HepG2 (cell line): ENCODE measurements around the gene TTLL13. TPM values are rescaled to one million over a fixed set of nuclear protein-coding genes. Genes with fewer than 3 reads are reported as not detected.

ENCODE experiments used
- ATAC-seq: fragments of 200-7000 bp; cut with Tn5 transposase; 3 replicates; pipeline ENCODE4 v1.9.1; 2020; ENCODE audit warnings: mild to moderate bottlenecking, moderate library complexity
- BruUV-seq: library from RNA; stranded (reverse); fragments of 400-500 nt; replicated peaks from 2 replicates; lab custom pipeline; 2021; lab: Mats Ljungman, UMichigan
- CTCF ChIA-PET: fragments of 300-600 bp; formaldehyde crosslinking; extraction: SDS; loops from one replicate; lab custom pipeline; 2021; ENCODE audit warnings: low total read pairs, inconsistent platforms, low intra/inter-chr PET ratio; lab: Yijun Ruan, JAX
- POLR2A ChIA-PET: fragments of 350-600 bp; sonication (Branson Sonifier 250); formaldehyde crosslinking; loops from one replicate; lab custom pipeline; 2020; ENCODE audit warnings: antibody characterized with exemption, inconsistent platforms; lab: Yijun Ruan, JAX
- DNase-seq: peaks from one replicate; pipeline ENCODE4 v3.0.0-alpha.2; 2015; ENCODE audit warnings: low spot score
- FAIRE-seq: peaks from 3 replicates; lab custom pipeline; 2011; peaks lifted over from hg19 to GRCh38; lab: Jason Lieb, UNC
- H2AFZ ChIP-seq: one replicate; pipeline ENCODE4 v1.6.1; 2011; ENCODE audit warnings: low read length, inconsistent platforms
- H3K27ac ChIP-seq: fragments of 300-600 bp; 3 replicates; pipeline ENCODE4 v1.8.0; 2011; ENCODE audit warnings: mixed run types, mild to moderate bottlenecking, mixed read lengths, low read length, inconsistent platforms; ENCODE audit not compliant: insufficient read depth; ENCODE audit errors: extremely low read length
- H3K27me3 ChIP-seq, 2 experiments: fragments of 200-600 bp in 1 of 2; 2 replicates in 1 of 2; 3 replicates in 1 of 2; pipeline versions ENCODE4 v1.6.0 to v1.8.0; 2011; ENCODE audit warnings: low read length in 2 of 2, mild to moderate bottlenecking in 2 of 2, moderate library complexity in 2 of 2, inconsistent platforms in 1 of 2; ENCODE audit not compliant: insufficient read depth in 2 of 2, control insufficient read depth in 1 of 2
- H3K36me3 ChIP-seq, 2 experiments: fragments of 200-600 bp in 1 of 2; replicated peaks in 1 of 2; 2 replicates in 1 of 2; 3 replicates in 1 of 2; pipeline versions ENCODE4 v1.5.1 to v1.8.0; 2011; ENCODE audit warnings: low read length in 2 of 2, inconsistent platforms in 1 of 2; ENCODE audit not compliant: insufficient read depth in 2 of 2, control insufficient read depth in 1 of 2
- H3K4me1 ChIP-seq: 2 replicates; pipeline ENCODE4 v1.5.1; 2012; ENCODE audit warnings: low read length, inconsistent platforms; ENCODE audit not compliant: insufficient read depth
- H3K4me2 ChIP-seq: 2 replicates; pipeline ENCODE4 v1.6.0; 2011; ENCODE audit warnings: low read depth, low read length, inconsistent platforms
- H3K4me3 ChIP-seq, 3 experiments: fragments of 200-600 bp in 1 of 3; sonication (generic), shearing (Covaris generic) in 1 of 3; replicated peaks in 1 of 3; 2 replicates each; pipeline ENCODE4 v1.5.1; 2011 to 2016; ENCODE audit warnings: low read length in 3 of 3, inconsistent platforms in 2 of 3, low read depth in 2 of 3, mild to moderate bottlenecking in 2 of 3, control low read depth in 1 of 3, mixed read lengths in 1 of 3; ENCODE audit not compliant: insufficient read depth in 1 of 3
- H3K79me2 ChIP-seq: one replicate; pipeline ENCODE4 v1.6.1; 2011; ENCODE audit warnings: low read length, inconsistent platforms; ENCODE audit not compliant: insufficient read depth
- H3K9ac ChIP-seq: 2 replicates; pipeline ENCODE4 v1.6.0; 2011; ENCODE audit warnings: mild to moderate bottlenecking, low read depth, low read length, inconsistent platforms; ENCODE audit not compliant: insufficient read depth
- H3K9me3 ChIP-seq: 2 replicates; pipeline ENCODE4 v1.5.1; 2012; ENCODE audit warnings: mild to moderate bottlenecking, low read length
- H4K20me1 ChIP-seq: 2 replicates; pipeline ENCODE4 v1.6.0; 2011; ENCODE audit warnings: inconsistent platforms, mild to moderate bottlenecking, low read length, moderate library complexity; ENCODE audit not compliant: insufficient read depth
- CHCHD3 ChIP-seq: sonication (generic); formaldehyde crosslinking; IDR thresholded peaks from 2 replicates; pipeline ENCODE4 v1.8.0; 2022; ENCODE audit warnings: mild to moderate bottlenecking, missing genetic modification reagents, moderate library complexity
- EED ChIP-seq: sonication (generic); formaldehyde crosslinking; IDR thresholded peaks from 2 replicates; pipeline ENCODE4 v1.5.0; 2020; ENCODE audit warnings: mild to moderate bottlenecking, missing genetic modification reagents
- MAFF ChIP-seq: IDR thresholded peaks from 2 replicates; pipeline ENCODE4 v1.6.1; 2011; ENCODE audit warnings: low read depth, low read length, improper control_type of control experiment
- MLLT10 ChIP-seq: sonication (generic); formaldehyde crosslinking; IDR thresholded peaks from 2 replicates; pipeline ENCODE4 v1.4.0; 2020; ENCODE audit warnings: missing genetic modification reagents
- MTA1 ChIP-seq: sonication (generic); formaldehyde crosslinking; IDR thresholded peaks from 2 replicates; pipeline ENCODE4 v1.4.0; 2020; ENCODE audit warnings: missing genetic modification reagents, mild to moderate bottlenecking, borderline replicate concordance
- PLSCR1 ChIP-seq: sonication (generic); formaldehyde crosslinking; IDR thresholded peaks from 2 replicates; pipeline ENCODE4 v1.5.0; 2020; ENCODE audit warnings: missing genetic modification reagents, mild to moderate bottlenecking, borderline replicate concordance
- SRSF1 ChIP-seq: fragments of 200-400 bp; formaldehyde crosslinking; optimal IDR thresholded peaks from 2 replicates; pipeline ENCODE3; 2017; ENCODE audit warnings: mild to moderate bottlenecking, low read depth, low read length, moderate library complexity
- TRIM24 ChIP-seq: sonication (generic); formaldehyde crosslinking; IDR thresholded peaks from 2 replicates; pipeline ENCODE4 v1.8.0; 2022; ENCODE audit warnings: mild to moderate bottlenecking, missing genetic modification reagents
- ZNF362 ChIP-seq: sonication (generic); formaldehyde crosslinking; IDR thresholded peaks from 2 replicates; pipeline ENCODE4 v1.4.0; 2020; ENCODE audit warnings: missing genetic modification reagents, mild to moderate bottlenecking, borderline replicate concordance
- ZNF580 ChIP-seq: IDR thresholded peaks from 2 replicates; pipeline ENCODE4 v1.6.1; 2016; ENCODE audit warnings: low read depth, borderline replicate concordance
- WGBS: methylation state at CpG from one replicate; pipeline ENCODE4 v1.1.6; 2017; ENCODE audit warnings: low lambda C conversion rate; 5-methylcytosine and 5-hydroxymethylcytosine counted together
- in situ Hi-C: cut with HindIII; loops from 2 replicates; pipeline ENCODE4 v1.10.0; 2017; ENCODE audit warnings: low pct_unique_long_range_greater_than_20kb; ENCODE audit not compliant: extremely low pct_ligation_motif_present
- intact Hi-C: fragments of 100-400 bp; cut with micrococcal nuclease; formaldehyde crosslinking; loops from one replicate; pipeline ENCODE4 v1.10.0; 2022; ENCODE audit not compliant: unreplicated experiment
- polyA plus RNA-seq, 8 experiments: library from polyadenylated mRNA; depleted of rRNA in 3 of 8; stranded (reverse) in 7 of 8; unstranded in 1 of 8; fragments of >200 nt; fragmentation: Illumina TruSeq in 4 of 8; extraction: Trizol in 4 of 8; gene quantifications; 2 replicates each; pipeline versions ENCODE4 v1.2.1 to v1.2.3, GENCODE V29; 2011 to 2016; ENCODE audit warnings: low read depth in 4 of 8, missing spikeins in 1 of 8, mixed read lengths in 1 of 8; ENCODE audit not compliant: insufficient read depth in 1 of 8
- total RNA-seq, 5 experiments: library from RNA; depleted of rRNA; stranded (reverse); fragments of >200 nt; fragmentation: Illumina TruSeq; extraction: Trizol; gene quantifications; 2 replicates each; pipeline ENCODE4 v1.2.3, GENCODE V29; 2016; ENCODE audit warnings: low read depth in 1 of 5

The TTLL13 gene
- total and polyA plus RNA-seq, 2 of the 13 experiments (the other 11 are each of a cell fraction or from before 2014, with no cell fraction given): 0.07 to 0.29 TPM

- ChIA-PET POLR2A (interaction anchor here (1.0 kb wide), 1 partner anchor 12 kb away, joined by 3 read pairs; no protein-coding TSS in a partner anchor), CTCF (no interaction called here)
- in situ Hi-C loops (no loop called here), intact Hi-C loops (no loop called here)
- no peak for ATAC-seq
- TF ChIP-seq MTA1 (CRISPR knock-in tag) (no peak), CHCHD3 (CRISPR knock-in tag) (no peak), TRIM24 (no peak), MLLT10 (no peak), MAFF (no peak), EED (CRISPR knock-in tag) (no peak), PLSCR1 (CRISPR knock-in tag) (no peak), ZNF362 (CRISPR knock-in tag) (no peak), SRSF1 (no peak), ZNF580 (CRISPR knock-in tag) (no peak)
- peaks cover 17 to 58% of the 10 kb centered on the region in 2 experiments for H3K36me3 ChIP-seq
- BruUV-seq: no TSS peak
- H3K79me2 ChIP-seq: peaks cover 8% of the 10 kb centered on the region
- WGBS: 96% methylated on average over 7 of the region's 15 CpGs
- H3K4me1 ChIP-seq: peaks cover 18% of the 10 kb centered on the region
- no peaks in the 10 kb centered on the region for H4K20me1 ChIP-seq
- no peak overlapping the region for H3K9ac ChIP-seq
- no peak overlapping the region for H3K27ac ChIP-seq
- no peak overlapping the region for H3K4me3 ChIP-seq
- no peaks in the 10 kb centered on the region for H3K27me3 ChIP-seq
- no peak for DNase-seq
- no peaks in the 10 kb centered on the region for H3K9me3 ChIP-seq
- no peak overlapping the region for H2AFZ ChIP-seq
- FAIRE-seq: no peak
- H3K4me2 ChIP-seq: no peak overlapping the region
Observed at GRCh38 chr15:90228960-90229359, 20.4 kb upstream of the TTLL13 start.
